Measurements from ENCODE around the gene NCAPD2.

The NCAPD2 gene

GRCh38 chr12:6461401-6462233 lies 32.3 kb upstream of the NCAPD2 start:
- Histone ChIP-seq H3K4me2 (ENCODE audit: low read depth, low read length) (peak overlapping the region; percentile 91), H3K36me3 (replicated peaks; ENCODE audit: insufficient read depth, low read length) (peaks cover 15% of the 10 kb centered on the region), H4K20me1 (ENCODE audit: insufficient read depth, low read length) (no peaks in the 10 kb centered on the region), H3K4me1 (ENCODE audit: low read length) (peaks cover 32% of the 10 kb centered on the region), H2AFZ (ENCODE audit: low read length) (peak overlapping the region; percentile 2; the same call in 1 of the 2 replicates), H3K9ac (ENCODE audit: low read length) (peak overlapping the region; percentile 63), H3K79me2 (ENCODE audit: low read length) (peaks cover 64% of the 10 kb centered on the region), H3K27ac (ENCODE audit: low read length) (peak overlapping the region; percentile 93), H3K4me3 (ENCODE audit: low read length) (peak overlapping the region; percentile 50), H3K9me3 (replicated peaks; ENCODE audit: insufficient read depth, low read length) (no peaks in the 10 kb centered on the region), H3K9me2 (replicated peaks; ENCODE audit: insufficient read depth, low read length) (no peaks in the 10 kb centered on the region), H3F3A (ENCODE audit: insufficient read depth, low read length) (peaks cover 34% of the 10 kb centered on the region), H3K27me3 (replicated peaks; ENCODE audit: insufficient read depth, low read length) (no peaks in the 10 kb centered on the region)
- DNase-seq, result peak; percentile 87
- no peak for TF ChIP-seq EZH2phosphoT487 (IDR thresholded peaks at IDR 0.05; ENCODE audit: low read length)
- no peak for TF ChIP-seq EZH2 (optimal IDR thresholded peaks at IDR 0.05; ENCODE audit: low read depth, low read length)

- peak overlapping the region; percentile 29; the same call in 1 of the 2 replicates for H3K9ac ChIP-seq (ENCODE audit: low read length)
- H3K79me2 ChIP-seq (ENCODE audit: low read length), result peaks cover 59% of the 10 kb centered on the region
- H4K20me1 ChIP-seq (ENCODE audit: insufficient read depth, low read length), result no peaks in the 10 kb centered on the region
- no peaks in the 10 kb centered on the region for H3K9me2 ChIP-seq (replicated peaks; ENCODE audit: insufficient read depth, low read length)
- H3K4me2 ChIP-seq (ENCODE audit: low read depth, low read length), result peak overlapping the region; percentile 91
- H2AFZ ChIP-seq (ENCODE audit: low read length), result no peak overlapping the region
- H3K27ac ChIP-seq (ENCODE audit: low read length), result peak overlapping the region; percentile 93
- DNase-seq, result no peak
- peaks cover 32% of the 10 kb centered on the region for H3K4me1 ChIP-seq (ENCODE audit: low read length)
- no peaks in the 10 kb centered on the region for H3K9me3 ChIP-seq (replicated peaks; ENCODE audit: insufficient read depth, low read length)
- peak overlapping the region; percentile 3; the same call in 1 of the 2 replicates for H3K4me3 ChIP-seq (ENCODE audit: low read length)
- no peaks in the 10 kb centered on the region for H3K27me3 ChIP-seq (replicated peaks; ENCODE audit: insufficient read depth, low read length)
- peaks cover 12% of the 10 kb centered on the region for H3K36me3 ChIP-seq (replicated peaks; ENCODE audit: insufficient read depth, low read length)
- peaks cover 34% of the 10 kb centered on the region for H3F3A ChIP-seq (ENCODE audit: insufficient read depth, low read length)
- no peak for TF ChIP-seq EZH2 (optimal IDR thresholded peaks at IDR 0.05; ENCODE audit: low read depth, low read length)
- TF ChIP-seq CTCF (IDR thresholded peaks at IDR 0.05; ENCODE audit: low read length), result no peak
These were observed 31.5 kb upstream of the NCAPD2 start for GRCh38 chr12:6462234-6462995.

GRCh38 chr12:6463216-6463615 lies 30.7 kb upstream of the NCAPD2 start:
- Histone ChIP-seq H3F3A (ENCODE audit: insufficient read depth, low read length) (peaks cover 34% of the 10 kb centered on the region), H3K27me3 (replicated peaks; ENCODE audit: insufficient read depth, low read length) (no peaks in the 10 kb centered on the region), H2AFZ (ENCODE audit: low read length) (no peak overlapping the region), H3K9ac (ENCODE audit: low read length) (no peak overlapping the region), H3K4me3 (ENCODE audit: low read length) (no peak overlapping the region), H3K4me2 (ENCODE audit: low read depth, low read length) (no peak overlapping the region), H3K36me3 (replicated peaks; ENCODE audit: insufficient read depth, low read length) (peaks cover 9% of the 10 kb centered on the region), H3K79me2 (ENCODE audit: low read length) (peaks cover 59% of the 10 kb centered on the region), H3K27ac (ENCODE audit: low read length) (no peak overlapping the region), H3K9me3 (replicated peaks; ENCODE audit: insufficient read depth, low read length) (no peaks in the 10 kb centered on the region), H4K20me1 (ENCODE audit: insufficient read depth, low read length) (no peaks in the 10 kb centered on the region), H3K9me2 (replicated peaks; ENCODE audit: insufficient read depth, low read length) (no peaks in the 10 kb centered on the region), H3K4me1 (ENCODE audit: low read length) (peaks cover 35% of the 10 kb centered on the region)
- no peak for DNase-seq
- TF ChIP-seq CTCF (IDR thresholded peaks at IDR 0.05; ENCODE audit: low read length) (no peak), EZH2 (optimal IDR thresholded peaks at IDR 0.05; ENCODE audit: low read depth, low read length) (no peak), EZH2phosphoT487 (IDR thresholded peaks at IDR 0.05; ENCODE audit: low read length) (no peak)

Data from MM.1S (cell line).